Measurements from ENCODE around the gene AOC1.

GRCh38 chr7:150814328-150815001 is 37.9 kb upstream of the AOC1 start:
- no peak for TF ChIP-seq POU6F1 (CRISPR knock-in tag; IDR thresholded peaks at IDR 0.05; ENCODE audit: borderline replicate concordance, low read depth)
- TF ChIP-seq ZNF70 (CRISPR knock-in tag; IDR thresholded peaks at IDR 0.05), result no peak
- no peak for TF ChIP-seq ZNF8 (CRISPR knock-in tag; IDR thresholded peaks at IDR 0.05)
